ENCODE data around the gene PLXNA4.

Gene PLXNA4

GRCh38 chr7:132438926-132439325 lies 137.3 kb downstream of the PLXNA4 start:
- no peak for DNase-seq (ENCODE audit: low spot score)

GRCh38 chr7:132437730-132438129 lies 138.5 kb downstream of the PLXNA4 start:
- DNase-seq (ENCODE audit: low spot score) = peak; percentile 34

GRCh38 chr7:132436121-132436520 lies 140.1 kb downstream of the PLXNA4 start:
- no peak for DNase-seq (ENCODE audit: low spot score)

GRCh38 chr7:132435016-132435990 lies 141.0 kb downstream of the PLXNA4 start:
- no peak for DNase-seq (ENCODE audit: low spot score)

GRCh38 chr7:132434041-132434440 lies 142.2 kb downstream of the PLXNA4 start:
- no peak for DNase-seq (ENCODE audit: low spot score)

GRCh38 chr7:132433301-132433700 lies 143.0 kb downstream of the PLXNA4 start:
- no peak for DNase-seq (ENCODE audit: low spot score)

- DNase-seq (ENCODE audit: low spot score) = peak; percentile 65
Observed at GRCh38 chr7:132430861-132431822, 145.1 kb downstream of the PLXNA4 start.

- DNase-seq (ENCODE audit: low spot score) = no peak
Observed at GRCh38 chr7:132430041-132430855, 146.0 kb downstream of the PLXNA4 start.

- no peak for DNase-seq (ENCODE audit: low spot score)
Observed at GRCh38 chr7:132429181-132429580, 147.1 kb downstream of the PLXNA4 start.

- no peak for DNase-seq (ENCODE audit: low spot score)
Observed at GRCh38 chr7:132428247-132428919, 147.9 kb downstream of the PLXNA4 start.

GRCh38 chr7:132425942-132426341 lies 150.3 kb downstream of the PLXNA4 start:
- DNase-seq (ENCODE audit: low spot score) = no peak

GRCh38 chr7:132424821-132425724 lies 151.2 kb downstream of the PLXNA4 start:
- DNase-seq (ENCODE audit: low spot score) = no peak

- DNase-seq (ENCODE audit: low spot score) = no peak
Observed at GRCh38 chr7:132424277-132424676, 152.0 kb downstream of the PLXNA4 start.

- no peak for DNase-seq (ENCODE audit: low spot score)
Observed at GRCh38 chr7:132423594-132424200, 152.6 kb downstream of the PLXNA4 start.

GRCh38 chr7:132422502-132423111 lies 153.7 kb downstream of the PLXNA4 start:
- DNase-seq (ENCODE audit: low spot score) = no peak

- no peak for DNase-seq (ENCODE audit: low spot score)
Observed at GRCh38 chr7:132420527-132420926, 155.7 kb downstream of the PLXNA4 start.

GRCh38 chr7:132419542-132419941 lies 156.7 kb downstream of the PLXNA4 start:
- no peak for DNase-seq (ENCODE audit: low spot score)

- DNase-seq (ENCODE audit: low spot score) = no peak
Observed at GRCh38 chr7:132418840-132419239, 157.4 kb downstream of the PLXNA4 start.

All from activated CD4-positive, alpha-beta T cell treated with anti-CD3 and anti-CD28 coated beads, Interleukin-2, Interleukin-4, amounts not matched to agents 100 ng/mL and 50 ng/mL, durations not matched to agents 16 hours and 8 hours (primary cell).